ENCODE measurements around the gene ATAD5.
"Not testable (repeated sequence)": the region's sequence is repeated elsewhere in the genome, so short reads cannot be mapped to it uniquely, and the experiment has no call there.

ATAD5 gene

DNA sequence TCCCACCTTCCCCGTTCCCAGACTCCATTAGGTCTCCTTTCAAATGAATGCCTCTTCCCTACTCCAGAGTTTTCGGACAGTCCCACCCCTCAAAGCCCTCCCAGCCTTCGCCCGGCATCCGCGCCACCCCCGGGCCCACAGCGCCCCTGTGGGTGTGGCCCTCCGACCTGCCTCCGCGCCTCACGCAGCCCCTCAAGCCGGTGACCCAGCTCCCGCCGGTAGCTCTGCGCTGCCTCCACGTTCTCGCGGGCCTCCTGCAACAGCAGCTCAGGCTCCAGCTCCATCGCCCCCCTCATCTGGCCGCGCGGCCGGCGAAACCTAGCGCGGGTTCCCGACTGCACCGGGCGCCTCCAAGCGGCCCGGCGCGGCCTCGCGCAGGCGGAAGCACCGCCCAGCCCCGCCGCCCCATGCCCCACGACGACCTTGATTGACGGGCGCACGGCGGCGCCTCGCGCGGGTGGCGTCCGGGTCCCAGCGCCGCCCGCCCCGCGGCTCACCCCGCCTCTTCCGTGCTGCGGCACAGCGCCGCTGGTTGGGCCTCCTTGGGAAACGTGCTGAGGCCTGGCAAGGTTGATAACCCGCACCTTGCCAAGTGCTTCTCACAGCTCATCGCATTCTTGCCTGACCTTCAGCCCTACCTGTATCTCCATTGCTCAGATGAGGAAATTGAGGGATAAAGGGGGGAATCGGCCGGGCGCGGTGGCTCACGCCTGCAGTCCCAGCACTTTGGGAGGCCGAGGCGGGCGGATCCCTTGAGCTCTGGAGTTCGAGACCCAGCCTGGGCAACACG lies 7.2 kb upstream of the ATAD5 start, which contains the start of gene CRLF3:
CRLF3 (minus strand) TSS at position 337 of the 790 bp plus-strand sequence; CDS start at position 296, 41 bp downstream.
- DNase-seq = peak; percentile 92

DNA sequence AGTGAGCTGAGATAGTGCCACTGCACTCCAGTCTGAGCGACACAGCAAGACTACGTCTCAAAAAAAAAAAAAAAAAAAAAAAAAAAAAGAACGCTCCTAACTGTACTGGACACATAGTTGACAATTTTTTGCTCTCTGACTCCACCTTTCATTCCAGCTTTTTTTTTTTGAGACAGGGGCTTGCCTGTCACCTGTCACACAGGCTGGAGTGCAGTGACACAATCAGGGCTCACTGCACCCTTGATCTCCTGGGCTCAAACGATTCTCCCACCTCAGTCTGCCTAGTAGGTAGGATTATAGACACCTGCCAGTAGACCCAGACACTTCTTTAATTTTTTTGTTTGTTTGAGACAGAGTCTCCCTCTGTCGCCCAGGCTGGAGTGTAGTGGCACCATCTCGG lies 4.7 kb upstream of the ATAD5 start:
- no peak for DNase-seq

DNA sequence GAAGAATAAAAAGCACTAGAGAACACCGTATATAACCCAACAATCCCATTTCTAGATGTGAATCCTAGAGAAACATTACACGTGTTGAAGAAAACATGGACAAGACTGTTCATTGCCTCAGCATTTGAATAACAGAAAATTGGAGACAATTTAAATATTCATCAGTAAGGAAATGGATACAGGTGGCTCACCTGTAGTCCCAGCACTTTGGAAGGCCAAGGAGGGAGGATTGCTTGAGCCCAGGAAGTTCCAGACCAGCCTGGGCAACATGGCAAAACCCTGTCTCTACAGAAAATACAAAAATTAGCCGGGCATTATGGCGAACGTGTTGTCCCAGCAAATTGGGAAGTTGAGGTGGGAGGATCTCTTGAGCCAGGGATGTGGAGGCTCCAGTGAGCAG lies 2.7 kb upstream of the ATAD5 start:
- DNase-seq = no peak

DNA sequence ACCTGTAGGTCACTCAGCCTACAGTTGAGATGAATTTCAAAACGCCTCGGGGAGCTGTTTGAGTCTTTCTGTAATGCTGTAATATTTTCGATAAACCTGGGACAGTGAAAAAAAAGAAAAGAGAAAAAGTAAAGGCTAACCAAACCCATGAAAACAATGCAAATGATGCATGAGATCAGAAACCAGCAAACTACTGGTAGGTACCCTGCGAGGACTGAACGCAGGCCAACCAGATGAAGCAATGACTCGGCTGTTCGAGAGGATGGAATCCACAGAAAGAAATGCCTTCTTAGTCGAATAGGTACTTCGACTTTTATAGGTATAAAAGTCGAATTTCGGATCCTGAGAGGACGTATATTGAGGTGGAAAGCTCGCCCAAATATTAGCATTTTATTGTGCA lies 509 bp upstream of the ATAD5 start:
- no peak for DNase-seq

DNA sequence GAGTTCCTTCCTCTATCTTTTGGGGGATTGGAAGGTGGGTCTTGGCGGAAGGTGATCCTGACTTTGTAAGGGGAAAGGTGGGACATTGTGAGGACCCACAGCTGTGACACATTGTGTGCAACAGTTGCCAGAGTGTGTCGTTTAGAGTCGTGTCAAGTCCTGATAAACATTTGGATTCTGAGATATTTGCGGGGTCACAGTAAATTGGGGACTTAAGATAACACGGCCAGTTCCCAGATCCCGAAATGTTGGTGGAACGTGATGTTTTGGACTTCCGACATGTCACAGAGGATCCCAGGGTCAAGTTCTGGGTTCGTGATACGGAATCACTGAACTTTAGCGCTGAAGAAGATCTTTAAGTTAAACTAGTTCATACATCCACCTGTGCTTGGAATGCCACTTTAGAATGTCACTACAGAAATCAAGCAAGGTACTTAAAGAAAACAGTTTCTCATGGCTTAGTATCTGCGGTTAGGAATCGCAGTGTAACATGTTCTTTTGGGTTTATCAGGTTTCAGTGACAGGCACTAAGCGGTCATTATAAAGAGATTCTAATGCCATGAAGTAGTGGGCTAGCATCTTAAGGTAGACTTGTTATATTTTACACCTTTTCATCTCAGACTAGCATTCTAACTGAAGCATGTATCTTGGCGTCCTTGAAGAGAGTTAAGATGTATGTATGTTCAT lies 815 bp downstream of the ATAD5 start:
- DNase-seq = no peak

DNA sequence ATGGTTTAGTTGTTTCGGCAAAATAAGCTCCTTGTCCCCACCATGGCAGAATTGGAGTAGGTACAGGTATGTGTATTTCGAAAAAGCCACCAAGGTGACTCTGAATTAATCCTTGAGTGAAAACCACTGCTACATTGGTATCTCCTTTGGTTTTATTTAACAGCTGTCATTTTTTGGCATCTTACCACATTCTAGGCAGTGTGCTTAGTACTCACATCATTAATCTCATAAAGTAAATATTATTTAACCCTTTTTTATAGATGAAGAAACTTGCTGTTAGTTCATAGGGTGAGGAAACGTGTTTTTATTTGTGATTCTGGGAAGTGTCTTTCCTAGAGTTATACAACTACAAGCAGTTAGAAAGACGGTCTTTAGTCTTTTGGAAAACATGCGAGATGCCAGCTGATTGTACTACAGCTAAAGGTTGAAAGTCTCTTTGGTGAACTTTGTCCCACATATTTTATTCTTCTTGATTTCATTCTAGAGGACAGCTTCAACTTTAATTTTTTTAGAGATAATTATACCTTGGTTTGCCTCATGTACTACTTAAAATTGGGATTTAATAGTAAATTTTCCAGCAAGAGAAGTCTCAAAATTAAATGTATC lies 6.5 kb downstream of the ATAD5 start:
- no peak for DNase-seq

DNA sequence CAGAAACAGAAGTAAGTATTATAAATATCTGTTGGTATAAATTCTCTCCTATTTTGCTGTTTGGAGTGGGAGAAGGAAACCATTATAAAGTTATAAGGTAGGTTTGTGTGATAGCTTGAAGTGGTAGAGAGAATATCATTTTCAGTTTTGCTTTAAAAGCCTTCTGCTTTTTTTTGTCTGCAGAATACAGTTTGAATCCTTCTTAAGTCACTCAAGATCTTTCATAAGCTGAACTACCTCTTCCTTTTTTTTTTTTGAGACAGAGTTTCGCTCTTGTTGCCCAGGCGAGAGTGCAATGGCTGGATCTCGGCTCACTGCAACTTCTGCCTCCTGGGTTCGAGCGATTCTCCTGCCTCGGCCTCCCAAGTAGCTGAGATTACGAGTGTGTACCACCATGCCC lies 9.0 kb downstream of the ATAD5 start:
- DNase-seq = no peak

DNA sequence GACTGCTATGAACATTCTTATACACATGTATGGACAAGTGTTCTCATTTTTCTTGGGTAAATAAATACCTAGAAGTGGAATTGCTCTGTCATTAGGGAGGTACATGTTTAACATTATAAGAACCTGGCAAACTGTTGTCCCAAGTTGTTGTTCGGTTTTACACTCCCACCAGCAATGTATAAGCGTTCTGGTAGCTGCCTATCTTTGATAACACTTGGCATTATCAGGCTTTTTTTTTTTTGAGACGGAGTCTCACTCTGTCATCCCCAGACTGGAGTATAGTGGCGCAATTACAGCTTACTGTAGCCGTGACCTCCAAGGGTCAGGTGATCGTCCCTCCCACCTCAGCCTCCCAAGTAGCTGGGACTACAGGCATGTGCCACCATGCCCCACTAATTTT lies 16.3 kb downstream of the ATAD5 start:
- DNase-seq = no peak

DNA sequence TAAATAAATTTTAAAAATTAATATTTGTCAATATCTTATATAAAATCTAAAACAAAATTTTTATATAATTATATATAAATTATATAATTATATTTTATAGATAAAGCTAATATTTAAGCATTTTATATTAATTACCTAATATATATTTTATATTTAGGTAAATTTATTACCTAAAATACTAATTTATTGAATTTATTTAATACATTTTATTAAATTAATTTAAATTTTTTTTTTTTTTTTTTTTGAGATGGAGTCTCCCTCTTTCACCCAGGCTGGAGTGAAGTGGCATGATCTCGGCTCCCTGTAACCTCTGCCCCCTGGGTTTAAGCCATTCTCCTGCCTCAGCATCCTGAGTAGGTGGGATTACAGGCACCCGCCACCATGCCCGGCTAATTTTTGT lies 22.4 kb downstream of the ATAD5 start:
- no peak for DNase-seq

DNA sequence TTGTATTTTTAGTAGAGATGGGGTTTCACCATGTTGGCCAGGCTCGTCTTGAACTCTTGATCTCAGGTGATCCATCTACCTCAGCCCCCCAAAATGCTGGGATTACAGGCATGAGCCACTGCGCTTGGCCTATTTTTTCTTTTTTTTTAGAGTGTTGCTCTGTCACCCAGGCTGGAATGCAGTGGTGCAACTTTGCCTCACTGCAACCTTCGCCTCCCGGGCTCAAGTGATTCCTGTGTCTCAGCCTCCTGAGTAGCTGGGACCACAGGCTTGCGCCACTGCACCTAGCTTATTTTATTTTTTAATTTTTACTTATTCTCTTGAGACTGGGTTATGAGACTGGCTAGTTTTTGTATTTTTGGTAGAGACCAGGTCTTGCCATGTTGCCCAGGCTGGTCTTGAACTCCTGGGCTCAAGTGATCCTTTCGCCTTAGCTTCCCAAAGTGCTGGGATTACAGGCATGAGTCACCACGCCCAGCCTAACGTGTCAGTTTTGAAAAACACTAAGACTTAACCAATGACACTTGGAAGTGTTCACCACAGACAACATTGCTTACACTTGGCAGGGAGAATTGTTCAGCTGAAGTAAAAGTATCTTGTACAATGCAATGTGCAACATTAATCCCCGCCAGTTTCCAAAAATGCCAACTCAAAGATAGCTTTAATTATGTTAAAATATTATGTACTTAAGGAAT lies 26.9 kb downstream of the ATAD5 start:
- no peak for DNase-seq

DNA sequence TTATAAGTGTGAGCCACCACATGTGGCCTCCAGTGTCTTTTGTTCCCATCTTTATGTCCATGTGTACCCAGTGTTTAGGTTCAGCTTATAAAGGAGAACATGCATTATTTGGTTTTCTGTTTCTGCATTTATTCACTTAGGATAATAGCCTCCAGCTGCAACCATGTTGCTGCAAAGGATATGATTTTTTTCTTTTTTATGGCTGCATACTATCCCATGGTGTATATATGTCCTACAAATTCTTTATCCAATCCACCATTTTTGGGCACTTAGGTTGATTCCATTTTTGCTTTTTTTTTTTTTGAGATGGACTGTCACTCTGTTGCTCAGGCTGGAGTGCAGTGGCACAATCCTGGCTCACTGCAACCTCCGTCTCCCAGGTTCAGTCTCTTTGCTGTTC lies 32.9 kb downstream of the ATAD5 start:
- no peak for DNase-seq

DNA sequence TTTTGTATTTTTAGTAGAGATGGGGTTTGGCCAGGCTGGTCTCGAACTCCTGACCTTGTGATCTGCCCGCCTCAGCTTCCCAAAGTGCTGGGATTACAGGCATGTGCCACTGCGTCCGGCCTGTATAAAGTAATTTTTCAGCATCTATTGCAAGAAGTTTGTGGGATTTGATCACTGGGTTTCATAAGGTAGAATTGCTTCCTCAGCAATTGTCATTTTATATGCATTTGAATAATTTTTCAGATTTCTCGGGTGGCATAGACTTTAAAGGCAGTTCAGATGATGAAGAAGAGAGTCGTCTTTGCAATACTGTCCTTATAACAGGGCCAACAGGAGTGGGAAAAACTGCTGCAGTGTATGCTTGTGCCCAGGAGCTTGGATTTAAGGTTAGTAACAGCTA lies 37.2 kb downstream of the ATAD5 start:
- DNase-seq = no peak

DNA sequence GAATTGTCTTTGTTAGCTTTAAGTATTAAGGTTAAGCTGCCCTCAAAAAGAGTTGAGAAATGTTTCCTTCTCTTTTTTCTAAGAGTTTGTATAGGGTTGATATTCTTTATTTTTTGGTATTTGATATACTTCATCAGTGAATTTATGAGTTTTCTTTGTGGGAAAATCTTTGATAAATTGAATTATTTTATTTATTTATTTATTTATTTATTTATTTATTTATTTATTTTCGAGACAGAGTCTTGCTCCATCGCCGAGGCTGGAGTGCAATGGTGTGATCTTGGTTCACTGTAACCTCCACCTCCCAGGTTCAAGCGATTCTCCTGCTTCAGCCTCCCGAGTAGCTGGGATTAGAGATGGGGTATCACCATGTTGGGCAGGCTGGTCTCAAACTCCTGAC lies 54.4 kb downstream of the ATAD5 start:
- DNase-seq = no peak

DNA sequence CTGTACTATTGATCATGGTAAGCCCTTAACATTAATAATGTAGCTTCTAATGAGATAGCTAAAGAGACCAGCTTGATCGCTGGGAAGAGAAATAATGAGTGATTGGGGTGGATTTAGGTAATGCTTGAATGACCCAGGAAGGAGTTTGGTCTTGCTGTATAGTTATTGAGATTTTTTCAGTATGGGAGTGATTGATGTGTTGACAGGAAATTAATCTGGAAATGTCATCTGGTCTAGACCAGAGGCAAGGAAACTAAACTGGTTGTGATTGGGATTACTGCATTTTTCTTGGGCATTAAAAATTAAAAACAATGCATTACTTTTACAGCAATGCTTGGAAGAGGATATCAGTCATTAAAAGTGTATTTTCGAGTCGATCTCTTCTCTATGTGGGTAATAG lies 62.5 kb downstream of the ATAD5 start:
- DNase-seq = no peak

DNA sequence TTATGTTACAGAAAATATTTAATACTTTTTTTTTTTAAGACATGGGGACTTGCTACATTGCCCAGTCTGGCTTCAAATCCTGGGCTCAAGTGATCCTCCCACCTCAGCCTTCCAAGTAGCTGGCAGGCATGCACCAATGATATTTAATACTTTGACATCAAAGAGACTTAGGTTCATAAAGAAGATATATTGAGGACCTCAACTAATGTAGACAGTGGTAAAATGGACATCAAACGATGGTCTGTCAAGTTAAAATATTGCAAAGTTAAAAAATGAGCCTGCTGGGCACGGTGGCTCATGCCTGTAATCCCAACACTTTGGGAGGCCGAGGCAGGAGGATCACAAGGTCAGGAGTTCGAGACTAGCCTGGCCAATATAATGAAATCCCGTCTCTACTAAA lies 65.5 kb downstream of the ATAD5 start:
- no peak for DNase-seq

DNA sequence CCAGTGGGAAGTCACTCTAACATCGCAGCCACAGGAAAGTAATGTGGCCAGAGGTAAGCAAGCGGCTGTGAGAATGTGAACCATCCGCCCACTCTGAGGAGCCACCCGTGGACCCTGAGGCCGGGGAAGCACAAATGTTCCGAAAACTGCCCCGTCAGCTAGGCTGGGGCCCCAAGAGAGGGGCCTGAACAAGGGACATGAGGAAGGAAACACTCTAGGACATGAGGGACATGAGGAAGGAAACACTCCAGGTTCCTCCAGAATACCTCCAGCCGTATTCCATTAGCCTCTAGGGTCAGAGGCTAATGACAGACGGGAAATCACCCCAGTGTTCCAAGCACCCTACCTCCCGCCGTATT lies 74.0 kb downstream of the ATAD5 start:
- DNase-seq = no peak

DNA sequence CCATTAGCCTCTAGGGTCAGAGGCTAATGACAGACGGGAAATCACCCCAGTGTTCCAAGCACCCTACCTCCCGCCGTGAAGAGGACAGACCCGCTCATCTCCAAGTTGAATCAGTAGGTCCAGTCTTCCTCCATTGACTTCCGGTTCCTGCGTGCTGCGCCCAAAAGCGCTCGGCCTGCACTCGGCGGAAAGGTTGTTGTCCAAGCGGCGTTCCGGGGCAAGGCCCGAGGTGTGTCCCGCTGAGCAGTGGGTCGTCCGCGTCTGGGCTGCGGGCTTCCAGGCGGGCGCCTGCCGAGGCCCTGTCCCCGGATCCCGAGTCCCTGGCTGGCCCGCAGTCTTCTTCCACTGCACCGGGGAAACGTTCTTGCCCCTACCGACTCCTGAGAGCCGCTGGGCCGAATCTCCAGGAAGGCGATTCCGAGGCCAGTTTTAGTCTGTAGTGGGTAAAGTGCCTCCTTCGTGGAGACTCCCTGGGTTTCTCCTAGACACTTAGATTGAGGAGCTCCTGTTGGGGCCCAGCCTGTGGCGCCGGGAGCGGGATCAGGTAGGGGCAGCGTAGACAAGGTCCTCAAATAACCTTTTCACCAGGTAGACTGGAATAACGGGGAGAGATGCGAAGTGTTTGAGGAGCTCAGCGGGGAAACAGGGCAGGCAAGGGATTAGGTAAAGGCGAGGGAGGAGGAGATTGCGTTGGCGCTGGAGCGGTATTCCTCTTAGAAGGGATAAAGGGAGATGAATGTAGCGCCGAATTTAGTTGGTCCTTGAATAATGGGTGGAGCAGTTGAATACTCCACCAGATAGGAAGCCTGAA lies 74.5 kb downstream of the ATAD5 start, which contains the start of gene TEFM:
TEFM (minus strand) TSS at position 138 of the 811 bp plus-strand sequence; CDS start at position 98, 40 bp downstream.
- peak; percentile 93 for DNase-seq

DNA sequence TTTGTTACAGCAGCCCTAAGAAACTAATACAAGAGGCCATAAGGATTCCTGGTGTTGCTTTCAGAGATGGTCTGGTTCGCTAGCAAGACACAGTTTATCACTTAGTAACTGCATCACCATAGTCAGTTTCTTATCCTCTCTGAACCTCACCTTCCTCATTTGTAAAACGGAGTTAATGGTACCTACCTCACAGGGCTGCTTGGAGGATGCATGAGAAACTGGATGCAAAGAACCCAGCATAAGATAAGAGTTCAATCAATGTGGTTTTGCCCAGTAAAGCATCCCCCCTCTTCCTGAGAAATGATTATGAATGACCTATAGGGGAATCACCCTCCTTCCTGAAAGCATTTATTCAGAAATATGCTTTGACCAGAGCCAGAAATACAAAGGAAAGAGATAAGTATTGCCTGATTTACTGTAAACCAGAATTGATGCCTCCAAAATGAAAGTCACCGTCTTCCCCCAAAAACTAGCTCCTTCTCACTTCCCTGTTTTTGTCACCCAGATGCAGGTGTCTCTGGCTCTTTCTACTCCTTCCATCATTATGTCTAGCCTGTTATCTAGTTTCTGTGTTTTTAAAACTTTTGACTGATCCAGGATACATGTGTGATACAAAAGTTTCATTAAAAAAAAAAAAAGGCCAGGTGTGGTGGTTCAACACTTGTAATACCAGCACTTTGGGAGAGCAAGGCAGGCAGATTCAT lies 77.1 kb downstream of the ATAD5 start:
- no peak for DNase-seq

DNA sequence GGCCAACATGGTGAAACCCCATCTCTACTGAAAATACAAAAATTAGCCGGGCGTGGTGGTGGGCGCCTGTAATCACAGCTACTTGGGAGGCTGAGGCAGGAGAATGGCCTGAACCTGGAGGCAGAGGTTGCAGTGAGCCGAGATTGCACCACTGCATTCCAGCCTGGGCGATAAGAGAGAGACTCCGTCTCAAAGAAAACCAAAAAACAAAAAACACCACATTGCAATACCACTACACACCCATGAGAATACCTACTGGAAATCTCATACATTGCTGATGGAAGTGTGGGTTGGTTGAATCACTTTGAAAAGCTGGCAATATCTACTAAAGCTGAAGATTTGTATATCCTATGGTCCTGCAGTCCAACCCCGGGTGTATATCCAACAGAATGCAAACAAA lies 78.4 kb downstream of the ATAD5 start:
- not testable (repeated sequence) for DNase-seq

DNA sequence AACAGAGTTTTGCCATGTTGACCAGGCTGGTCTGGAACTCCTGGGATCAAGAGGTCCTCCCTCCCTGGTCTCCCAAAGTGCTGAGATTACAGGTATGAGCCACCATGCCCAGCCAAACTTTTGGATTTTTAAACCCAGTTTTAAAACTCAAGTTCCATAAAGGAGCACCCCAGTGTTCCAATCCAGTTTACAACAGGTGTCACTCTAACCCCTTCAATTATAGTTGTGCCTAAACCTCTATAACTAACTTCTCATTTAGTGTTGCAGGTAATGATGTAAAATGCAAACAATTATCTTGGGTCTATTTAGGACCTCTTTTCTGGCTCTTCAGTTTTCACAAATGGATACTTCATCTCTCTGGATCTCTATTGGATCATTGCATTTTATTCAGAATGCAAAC lies 82.2 kb downstream of the ATAD5 start:
- no peak for DNase-seq

DNA sequence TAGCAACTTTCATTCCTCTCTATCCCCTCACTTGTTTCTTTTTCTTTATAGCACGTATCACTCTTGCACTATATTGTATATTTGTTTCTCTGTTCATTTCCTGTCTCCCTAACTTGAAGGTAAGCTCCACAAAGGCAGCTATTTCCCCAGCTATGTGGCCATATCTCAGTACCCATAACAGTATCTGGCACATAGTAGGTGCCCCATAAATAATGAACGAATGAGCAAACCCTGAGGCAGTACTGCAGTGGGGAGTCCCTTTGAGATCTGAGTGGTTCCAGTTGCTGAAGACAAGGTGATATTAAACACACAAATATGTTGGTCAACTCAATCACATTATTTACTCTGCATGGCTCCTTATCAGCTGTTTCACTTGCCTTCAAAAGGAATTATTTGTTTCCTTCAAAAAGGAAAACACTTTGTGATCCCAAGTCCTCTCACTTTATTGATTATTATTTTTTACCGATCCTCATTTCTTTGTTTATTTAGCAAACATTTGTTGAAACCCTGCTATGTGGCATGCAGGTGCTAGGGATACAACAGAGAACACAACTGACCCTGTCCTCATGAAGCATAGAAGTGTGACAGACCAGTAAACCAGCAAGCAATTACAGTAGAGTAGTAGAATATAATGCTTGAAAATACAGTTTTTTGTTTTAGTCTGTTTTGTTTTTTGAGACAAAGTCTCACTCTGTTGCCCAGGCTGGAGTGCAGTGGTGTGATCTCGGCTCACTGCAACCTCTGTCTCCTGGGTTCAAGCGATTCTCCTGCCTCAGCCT lies 84.3 kb downstream of the ATAD5 start:
- DNase-seq = no peak

Measured in activated T-cell treated with anti-CD3 and anti-CD28 coated beads, Interleukin-2, amount 50 U/mL, for 1 hour (primary cell).